GM12801 (cell line): ENCODE data around the gene GRID1.

ENCODE experiments used
- CTCF ChIP-seq: IDR thresholded peaks from one replicate; pipeline ENCODE4 v1.5.1; 2011; ENCODE audit warnings: control low read depth; ENCODE audit not compliant: insufficient read length; ENCODE audit errors: extremely low read depth

Gene GRID1

DNA sequence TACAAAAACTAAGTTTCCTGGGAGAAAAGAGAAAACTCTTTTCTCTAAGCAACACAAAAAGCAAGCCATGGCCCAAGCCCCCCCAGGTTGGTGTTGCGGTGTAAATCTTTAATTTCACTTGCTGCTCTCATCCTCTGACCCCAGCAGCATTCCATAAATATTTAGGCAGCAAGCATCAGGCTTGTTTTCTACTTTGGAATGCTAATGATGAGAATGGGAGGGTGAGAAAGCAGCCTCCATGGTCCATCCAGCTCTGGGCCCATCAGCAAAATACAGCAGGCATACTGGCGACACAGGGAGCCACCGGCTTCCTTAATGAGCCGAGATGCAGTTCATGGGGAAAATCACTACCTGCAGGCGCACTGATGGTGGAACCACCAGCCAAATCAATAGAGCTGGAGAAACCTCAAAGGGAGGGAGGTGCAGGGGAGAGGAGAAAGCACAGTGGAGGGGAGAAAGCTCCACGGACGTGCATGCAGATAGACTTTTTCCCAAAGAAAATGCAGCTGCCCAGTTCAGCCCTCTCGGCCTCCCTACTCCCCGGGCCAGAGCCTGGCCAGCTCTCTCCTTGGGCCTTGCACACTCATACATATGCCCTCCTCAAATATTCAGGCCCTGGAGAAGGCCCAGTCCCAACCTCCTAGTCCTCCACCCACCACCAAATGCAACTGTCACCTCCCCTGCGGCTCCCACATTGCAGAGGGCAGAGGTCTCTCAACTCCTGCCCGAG lies 131.9 kb downstream of the GRID1 start:
- TF ChIP-seq CTCF = no peak

- no peak for TF ChIP-seq CTCF
Observed at GRCh38 chr10:86234107-86234506, 132.5 kb downstream of the GRID1 start.

- TF ChIP-seq CTCF = no peak
Observed at GRCh38 chr10:86233131-86233530, 133.5 kb downstream of the GRID1 start.

GRCh38 chr10:86232644-86233043 lies 134.0 kb downstream of the GRID1 start:
- no peak for TF ChIP-seq CTCF

- TF ChIP-seq CTCF = no peak
Observed at GRCh38 chr10:86231796-86232560, 134.6 kb downstream of the GRID1 start.

DNA sequence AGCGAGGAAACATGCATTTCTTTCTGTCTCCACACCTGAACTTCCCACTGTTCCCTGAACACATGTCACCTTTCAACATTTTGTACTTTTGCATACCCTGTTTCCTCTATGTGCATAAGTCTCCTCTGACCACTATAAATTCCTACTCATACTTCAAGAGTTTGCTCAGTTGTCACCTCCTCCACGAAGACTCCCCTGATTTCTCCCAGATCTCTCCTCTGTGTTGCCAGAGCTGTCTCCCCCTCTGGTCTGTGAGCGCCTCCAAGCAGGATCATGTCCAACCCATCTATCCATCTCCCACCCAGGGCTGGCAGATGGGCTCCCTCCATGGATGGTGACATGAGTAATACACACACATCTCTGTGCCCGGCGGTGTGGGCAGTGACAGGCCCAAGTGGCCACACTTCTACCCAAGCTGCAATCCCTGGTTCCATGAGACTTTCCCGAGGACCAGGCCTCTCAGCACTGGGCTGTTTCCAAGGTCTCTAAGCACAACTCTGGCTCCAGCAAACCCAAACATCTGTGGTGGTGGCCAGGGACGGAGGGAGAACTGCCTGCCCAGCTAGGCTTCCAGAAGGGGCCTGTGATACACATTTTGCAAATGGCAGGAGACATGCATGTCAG lies 135.9 kb downstream of the GRID1 start:
- no peak for TF ChIP-seq CTCF

GRCh38 chr10:86229811-86230556 lies 136.6 kb downstream of the GRID1 start:
- TF ChIP-seq CTCF = no peak
